ENCODE data around the gene STAT5B.
A peak's percentile ranks its signal among the peaks of the same experiment; 100 is the strongest.

Gene STAT5B

DNA sequence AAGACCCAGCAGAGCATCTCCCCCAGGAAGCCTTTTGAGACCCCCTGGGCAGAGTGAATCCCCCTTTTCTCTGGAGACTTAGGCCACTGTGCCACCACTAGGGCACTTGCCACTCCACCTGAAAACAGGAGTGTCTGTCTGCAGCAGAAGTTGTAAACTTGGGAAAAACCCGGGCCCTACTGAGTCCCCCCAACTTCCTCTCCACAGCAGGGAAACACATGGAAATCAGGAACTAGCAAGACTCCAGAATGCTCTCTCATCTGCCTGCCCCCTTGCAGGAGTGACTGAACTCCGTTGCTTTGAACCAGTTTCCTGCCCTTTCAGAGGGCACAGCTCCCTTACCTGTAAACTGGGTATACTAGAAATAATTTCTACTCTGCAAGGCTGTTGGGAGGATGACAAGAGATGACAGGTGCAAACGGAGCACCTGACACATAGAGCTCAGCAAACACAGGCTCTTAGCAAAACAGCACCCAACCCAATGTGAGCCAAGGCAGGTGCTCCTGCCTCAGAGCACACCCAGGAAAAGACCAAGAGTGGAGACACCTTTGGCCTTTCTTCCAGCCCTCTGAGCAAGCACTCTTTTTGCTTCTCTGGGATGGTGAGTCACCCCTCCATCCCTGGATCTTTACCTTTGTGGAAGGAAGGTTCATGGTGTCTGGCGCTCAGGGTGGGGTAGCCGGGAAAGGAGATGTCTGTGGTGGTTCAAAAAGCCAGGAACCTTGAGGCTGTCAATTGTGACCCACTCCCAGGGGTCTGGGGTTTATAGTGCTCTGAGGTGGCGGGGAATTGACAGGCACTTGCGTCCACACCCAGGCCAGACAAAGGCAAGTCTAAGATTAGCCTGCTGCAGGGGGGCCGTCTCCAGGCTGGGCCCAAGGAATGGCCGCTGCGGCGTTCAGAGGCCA, 91.2 kb downstream of the STAT5B start, which contains the start of gene HCRT:
Gene HCRT, minus strand, starts transcription at position 740 of the 908 bp plus-strand sequence. Its CDS starts 87 bp downstream, at position 653.
- TF ChIP-seq SIN3A (IDR thresholded peaks at IDR 0.05; ENCODE audit: borderline replicate concordance, insufficient read depth, low read length): no peak
- no peak for TF ChIP-seq TAF1 (IDR thresholded peaks at IDR 0.05; ENCODE audit: borderline replicate concordance, insufficient read depth, low read length)
- TF ChIP-seq, protein P1, sequence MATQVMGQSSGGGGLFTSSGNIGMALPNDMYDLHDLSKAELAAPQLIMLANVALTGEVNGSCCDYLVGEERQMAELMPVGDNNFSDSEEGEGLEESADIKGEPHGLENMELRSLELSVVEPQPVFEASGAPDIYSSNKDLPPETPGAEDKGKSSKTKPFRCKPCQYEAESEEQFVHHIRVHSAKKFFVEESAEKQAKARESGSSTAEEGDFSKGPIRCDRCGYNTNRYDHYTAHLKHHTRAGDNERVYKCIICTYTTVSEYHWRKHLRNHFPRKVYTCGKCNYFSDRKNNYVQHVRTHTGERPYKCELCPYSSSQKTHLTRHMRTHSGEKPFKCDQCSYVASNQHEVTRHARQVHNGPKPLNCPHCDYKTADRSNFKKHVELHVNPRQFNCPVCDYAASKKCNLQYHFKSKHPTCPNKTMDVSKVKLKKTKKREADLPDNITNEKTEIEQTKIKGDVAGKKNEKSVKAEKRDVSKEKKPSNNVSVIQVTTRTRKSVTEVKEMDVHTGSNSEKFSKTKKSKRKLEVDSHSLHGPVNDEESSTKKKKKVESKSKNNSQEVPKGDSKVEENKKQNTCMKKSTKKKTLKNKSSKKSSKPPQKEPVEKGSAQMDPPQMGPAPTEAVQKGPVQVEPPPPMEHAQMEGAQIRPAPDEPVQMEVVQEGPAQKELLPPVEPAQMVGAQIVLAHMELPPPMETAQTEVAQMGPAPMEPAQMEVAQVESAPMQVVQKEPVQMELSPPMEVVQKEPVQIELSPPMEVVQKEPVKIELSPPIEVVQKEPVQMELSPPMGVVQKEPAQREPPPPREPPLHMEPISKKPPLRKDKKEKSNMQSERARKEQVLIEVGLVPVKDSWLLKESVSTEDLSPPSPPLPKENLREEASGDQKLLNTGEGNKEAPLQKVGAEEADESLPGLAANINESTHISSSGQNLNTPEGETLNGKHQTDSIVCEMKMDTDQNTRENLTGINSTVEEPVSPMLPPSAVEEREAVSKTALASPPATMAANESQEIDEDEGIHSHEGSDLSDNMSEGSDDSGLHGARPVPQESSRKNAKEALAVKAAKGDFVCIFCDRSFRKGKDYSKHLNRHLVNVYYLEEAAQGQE (IDR thresholded peaks at IDR 0.05; ENCODE audit: insufficient read depth in 1 of 2, low read depth in 2 of 2, low read length in 2 of 2): no peak
- TF ChIP-seq FOXP2 (optimal IDR thresholded peaks at IDR 0.05; ENCODE audit: borderline replicate concordance, extremely low read depth, extremely low read length, insufficient read depth): no peak
- TF ChIP-seq POLR2AphosphoS5 (IDR thresholded peaks at IDR 0.05; ENCODE audit: low read depth, low read length): no peak

DNA sequence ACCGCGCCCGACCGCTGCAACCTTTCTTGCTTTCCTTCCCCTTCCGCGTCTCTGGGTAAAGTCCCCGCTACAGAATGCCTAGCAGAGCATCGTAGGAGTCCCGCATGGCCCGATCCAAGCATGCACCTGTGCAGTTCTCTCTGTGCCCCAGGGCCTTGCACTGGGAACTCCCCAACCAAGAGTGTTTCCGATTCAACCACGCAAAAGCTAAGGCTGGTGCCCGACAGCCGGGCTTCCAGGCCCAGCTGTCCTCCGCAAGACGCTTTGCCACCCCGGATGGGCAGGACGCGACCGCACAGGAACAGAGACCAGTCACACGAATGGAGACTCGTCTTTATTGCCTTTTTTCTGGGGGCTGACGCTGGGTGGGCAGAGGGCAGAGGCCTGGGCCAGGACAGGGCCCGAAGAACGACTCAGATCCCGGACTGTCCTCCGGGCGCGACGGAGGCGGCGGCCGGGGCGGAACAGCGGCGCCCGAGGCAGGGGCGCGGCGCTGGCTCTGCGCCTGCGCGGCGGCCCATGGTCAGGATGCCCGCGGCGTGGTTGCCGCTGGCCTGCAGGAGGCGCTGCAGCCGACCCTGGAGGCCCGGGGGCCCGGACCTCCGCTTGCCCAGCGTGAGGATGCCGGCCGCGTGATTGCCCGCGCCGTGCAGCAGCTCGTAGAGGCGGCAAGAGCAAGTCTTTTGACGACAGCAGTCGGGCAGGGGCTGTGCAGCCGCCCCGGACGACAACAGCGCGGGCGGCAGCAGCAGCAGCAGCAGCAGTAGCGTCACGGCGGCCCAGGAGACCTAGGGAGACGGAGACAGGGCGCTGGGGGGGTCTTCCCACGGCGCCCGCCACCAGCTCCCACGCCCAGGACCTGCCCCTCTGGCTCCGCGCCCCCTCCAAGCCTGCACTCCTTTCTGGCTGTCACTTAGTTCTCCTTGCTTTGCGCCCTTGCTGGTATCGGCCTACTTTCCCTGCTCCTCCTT, 92.2 kb downstream of the STAT5B start:
- no peak for TF ChIP-seq POLR2AphosphoS5 (IDR thresholded peaks at IDR 0.05; ENCODE audit: low read depth, low read length)
- TF ChIP-seq, protein P1 (IDR thresholded peaks at IDR 0.05; ENCODE audit: insufficient read depth in 1 of 2, low read depth in 2 of 2, low read length in 2 of 2): no peak
- no peak for TF ChIP-seq FOXP2 (optimal IDR thresholded peaks at IDR 0.05; ENCODE audit: borderline replicate concordance, extremely low read depth, extremely low read length, insufficient read depth)
- no peak for TF ChIP-seq SIN3A (IDR thresholded peaks at IDR 0.05; ENCODE audit: borderline replicate concordance, insufficient read depth, low read length)
- TF ChIP-seq TAF1 (IDR thresholded peaks at IDR 0.05; ENCODE audit: borderline replicate concordance, insufficient read depth, low read length): no peak

DNA sequence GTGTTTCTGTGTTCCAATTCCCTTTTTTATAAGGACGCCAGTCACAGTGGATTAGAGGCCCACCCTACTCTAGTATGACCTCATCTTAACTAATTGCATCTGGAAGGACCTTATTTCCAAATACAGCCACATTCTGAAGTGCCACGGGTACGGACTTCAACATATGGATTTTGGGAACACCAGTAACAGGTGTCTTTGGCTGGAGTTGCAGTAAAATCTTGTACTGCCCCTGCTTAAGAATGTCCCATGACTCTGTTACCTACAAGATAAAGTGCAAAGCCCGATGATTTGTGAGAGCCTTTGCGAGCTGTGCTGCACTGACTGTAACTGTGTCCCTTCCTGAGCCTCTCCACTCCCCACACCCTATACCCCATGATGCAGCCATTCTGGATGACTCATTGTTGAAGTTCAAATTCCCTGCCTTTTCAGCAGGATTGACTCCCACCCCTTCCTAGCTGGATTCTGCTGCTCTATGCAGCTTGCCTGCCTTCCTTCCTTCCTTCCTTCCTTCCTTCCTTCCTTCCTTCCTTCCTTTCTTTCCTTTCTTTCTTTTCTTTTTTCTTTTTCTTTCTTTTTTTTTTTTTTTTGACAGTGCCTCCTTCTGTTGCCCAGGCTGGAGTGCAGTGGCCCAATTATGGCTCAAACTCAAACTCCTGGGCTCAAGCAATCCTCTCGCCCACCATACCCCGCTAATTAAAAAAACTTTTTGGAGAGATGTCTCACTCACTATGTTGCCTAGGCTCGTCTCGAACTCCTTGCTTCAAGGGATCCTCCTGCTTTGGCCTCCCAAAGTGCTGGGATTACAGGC, 93.1 kb downstream of the STAT5B start:
- no peak for TF ChIP-seq SIN3A (IDR thresholded peaks at IDR 0.05; ENCODE audit: borderline replicate concordance, insufficient read depth, low read length)
- TF ChIP-seq POLR2AphosphoS5 (IDR thresholded peaks at IDR 0.05; ENCODE audit: low read depth, low read length): no peak
- TF ChIP-seq, protein P1 (IDR thresholded peaks at IDR 0.05; ENCODE audit: insufficient read depth in 1 of 2, low read depth in 2 of 2, low read length in 2 of 2): peak in 1 of 2 experiments; percentile 54; a peak in 1 of 4 replicates
- TF ChIP-seq FOXP2 (optimal IDR thresholded peaks at IDR 0.05; ENCODE audit: borderline replicate concordance, extremely low read depth, extremely low read length, insufficient read depth): no peak
- no peak for TF ChIP-seq TAF1 (IDR thresholded peaks at IDR 0.05; ENCODE audit: borderline replicate concordance, insufficient read depth, low read length)

DNA sequence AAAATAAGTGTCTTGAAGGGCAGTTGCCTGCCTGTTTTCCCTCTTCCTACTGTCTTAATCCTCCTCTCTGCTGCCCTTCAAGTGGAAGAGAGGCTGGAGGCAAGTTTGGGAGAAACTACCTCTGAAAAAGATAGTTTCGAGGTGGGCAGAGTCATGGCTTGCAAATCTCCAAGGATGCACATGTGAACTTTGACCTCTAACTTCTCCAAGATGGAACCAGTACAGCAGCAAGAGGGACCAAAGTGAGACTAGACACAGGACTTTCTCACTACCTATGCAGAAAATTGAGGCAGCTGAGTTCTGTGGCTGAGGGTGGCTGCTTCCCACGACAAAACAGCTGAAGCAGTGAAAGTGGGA, 94.4 kb downstream of the STAT5B start:
- TF ChIP-seq SIN3A (IDR thresholded peaks at IDR 0.05; ENCODE audit: borderline replicate concordance, insufficient read depth, low read length) (no peak), TAF1 (IDR thresholded peaks at IDR 0.05; ENCODE audit: borderline replicate concordance, insufficient read depth, low read length) (no peak)
